ENCODE data around the gene GRIK3.

The GRIK3 gene

GRCh38 chr1:37010011-37010410, 24.3 kb downstream of the GRIK3 start:
- DNase-seq = no peak

GRCh38 chr1:37009521-37009920, 24.8 kb downstream of the GRIK3 start:
- DNase-seq = no peak

DNA sequence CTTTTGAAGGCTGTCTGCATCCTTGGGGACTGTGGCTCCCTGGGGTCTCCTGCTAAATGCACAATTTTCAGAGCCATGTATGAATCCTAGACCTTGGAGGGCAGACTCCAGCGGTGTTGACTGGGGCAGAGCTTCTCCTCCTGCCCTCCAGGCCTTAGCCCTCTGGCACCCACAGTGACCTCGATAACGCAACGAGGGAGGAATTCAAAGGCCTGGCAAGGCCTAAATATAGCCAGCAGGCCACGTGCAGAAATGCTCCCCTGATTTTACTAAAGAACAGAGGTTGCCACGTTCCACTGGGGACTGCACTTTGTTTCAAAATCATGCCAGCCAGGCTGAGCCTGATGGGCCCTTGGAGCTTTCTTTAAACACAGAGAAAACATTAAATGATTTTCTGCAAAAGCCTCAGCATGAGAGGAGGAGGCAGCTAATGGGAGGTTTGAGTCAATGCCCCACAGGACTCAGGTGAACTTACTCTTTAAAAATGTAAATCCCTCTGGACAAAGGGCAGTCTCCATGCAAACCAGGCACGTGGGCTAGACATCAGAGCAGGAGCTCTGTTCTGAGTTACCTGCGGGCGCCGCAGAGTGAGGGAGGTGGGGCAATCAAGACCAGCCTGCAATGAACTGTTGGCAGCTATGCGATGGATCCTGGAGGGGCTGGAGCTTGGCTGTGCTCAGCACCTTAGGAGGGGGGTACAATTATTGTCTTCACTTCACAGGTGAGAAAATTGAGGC, 28.0 kb downstream of the GRIK3 start:
- DNase-seq = no peak

DNA sequence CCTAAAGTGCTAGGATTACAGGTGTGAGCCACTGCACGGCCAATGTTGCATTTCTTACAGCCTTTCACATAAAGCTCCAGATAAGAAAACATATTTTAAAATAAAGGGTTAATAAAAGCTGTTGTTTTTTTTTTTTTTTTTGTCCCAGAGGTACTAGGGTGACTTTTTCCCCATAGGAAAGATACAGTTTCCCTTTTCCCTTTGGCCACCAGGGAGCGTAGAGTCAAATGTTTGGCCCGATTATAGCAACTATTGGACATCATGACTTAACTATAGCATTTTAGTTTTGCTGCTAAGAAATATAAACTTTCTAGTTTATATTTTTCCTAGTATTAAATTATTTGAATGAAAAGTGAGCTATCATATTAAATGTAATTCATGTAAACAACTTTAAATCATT, 31.4 kb downstream of the GRIK3 start:
- DNase-seq = no peak

- DNase-seq = no peak
These were observed 32.6 kb downstream of the GRIK3 start for GRCh38 chr1:37001703-37002102.

DNA sequence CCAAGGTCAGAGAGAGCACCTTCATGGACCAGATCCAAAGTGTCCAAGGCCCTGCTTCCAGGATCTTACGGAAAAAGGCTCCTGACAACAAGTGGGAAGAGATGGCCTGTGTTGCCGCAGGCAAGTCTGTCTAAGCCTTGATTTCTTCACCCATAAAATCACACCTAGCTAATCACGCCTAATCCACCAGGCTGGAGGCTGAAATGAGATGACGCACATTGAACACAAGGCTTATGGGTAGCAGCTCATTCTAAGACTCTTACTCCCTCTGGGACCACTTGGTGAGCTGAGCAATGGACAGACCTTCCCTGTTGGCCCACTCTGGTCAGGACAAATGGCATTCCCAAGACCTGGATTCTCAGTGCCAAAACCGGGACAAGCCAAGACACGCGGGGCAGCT, 38.2 kb downstream of the GRIK3 start:
- no peak for DNase-seq

GRCh38 chr1:36994868-36995267, 39.4 kb downstream of the GRIK3 start:
- DNase-seq = no peak

GRCh38 chr1:36994294-36994693, 40.0 kb downstream of the GRIK3 start:
- DNase-seq = no peak

DNA sequence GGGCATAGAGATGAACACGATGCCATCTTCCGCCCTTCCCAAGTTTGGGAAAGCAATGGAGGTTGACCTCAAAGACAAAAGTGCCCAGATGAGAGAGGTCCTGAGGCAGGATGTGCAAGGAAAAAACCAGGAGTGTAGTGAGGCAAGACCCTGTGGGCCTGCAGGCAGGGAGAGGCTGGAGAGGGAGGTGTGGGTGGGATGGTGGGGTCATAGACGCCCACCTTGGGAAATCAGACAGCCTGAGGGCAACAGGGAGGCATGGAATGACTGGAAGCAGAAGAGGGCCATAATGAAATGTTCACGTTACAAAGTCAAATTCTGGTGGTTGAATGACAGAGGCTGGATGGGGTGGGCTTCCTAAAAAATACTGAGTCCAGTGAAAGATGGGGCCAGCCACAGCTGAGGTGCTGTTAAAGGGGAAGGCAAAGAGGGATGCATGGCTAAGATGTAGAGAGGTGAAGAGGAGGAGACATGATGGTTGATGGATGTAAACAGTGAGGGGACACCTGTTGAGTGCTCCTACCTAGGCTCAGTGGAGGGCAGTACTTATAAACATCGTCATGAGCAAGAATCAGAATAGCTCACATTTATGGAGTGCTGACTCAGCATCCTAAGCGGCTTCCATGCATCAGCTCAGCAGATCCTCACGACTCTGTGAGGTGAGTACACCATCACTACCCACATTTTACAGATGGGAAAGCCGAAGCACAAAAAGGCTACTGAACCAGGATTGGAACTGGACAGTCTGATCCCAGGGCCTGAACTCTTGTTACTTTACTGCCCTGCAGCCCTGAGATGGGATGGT, 42.0 kb downstream of the GRIK3 start:
- DNase-seq = no peak

GRCh38 chr1:36991551-36991950, 42.8 kb downstream of the GRIK3 start:
- DNase-seq = no peak

GRCh38 chr1:36990928-36991327, 43.4 kb downstream of the GRIK3 start:
- DNase-seq = no peak

DNA sequence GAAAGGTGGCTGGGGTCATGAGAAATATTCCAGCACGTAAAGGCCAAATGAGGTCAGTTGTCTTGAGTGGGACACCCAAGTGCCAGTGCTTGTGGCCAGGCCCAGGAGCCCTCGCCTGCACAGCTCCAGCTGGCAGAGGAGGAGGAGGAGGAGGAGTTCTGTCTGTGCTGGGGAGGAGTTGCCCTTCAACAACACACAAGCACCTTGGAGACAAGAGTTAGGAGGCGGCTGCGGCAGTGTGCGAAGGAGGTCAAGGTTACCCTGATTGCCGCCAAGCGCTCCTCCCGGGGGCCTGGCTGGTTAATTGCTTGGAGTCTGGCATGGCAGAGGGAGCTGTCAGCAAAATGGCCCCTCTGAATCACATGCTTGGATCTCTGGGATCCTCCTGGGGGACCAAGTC, 45.1 kb downstream of the GRIK3 start:
- DNase-seq = no peak

- DNase-seq = no peak
These were observed 45.5 kb downstream of the GRIK3 start for GRCh38 chr1:36988741-36989193.

- no peak for DNase-seq
These were observed 46.0 kb downstream of the GRIK3 start for GRCh38 chr1:36988321-36988720.

- DNase-seq = no peak
These were observed 47.0 kb downstream of the GRIK3 start for GRCh38 chr1:36987276-36987675.

DNA sequence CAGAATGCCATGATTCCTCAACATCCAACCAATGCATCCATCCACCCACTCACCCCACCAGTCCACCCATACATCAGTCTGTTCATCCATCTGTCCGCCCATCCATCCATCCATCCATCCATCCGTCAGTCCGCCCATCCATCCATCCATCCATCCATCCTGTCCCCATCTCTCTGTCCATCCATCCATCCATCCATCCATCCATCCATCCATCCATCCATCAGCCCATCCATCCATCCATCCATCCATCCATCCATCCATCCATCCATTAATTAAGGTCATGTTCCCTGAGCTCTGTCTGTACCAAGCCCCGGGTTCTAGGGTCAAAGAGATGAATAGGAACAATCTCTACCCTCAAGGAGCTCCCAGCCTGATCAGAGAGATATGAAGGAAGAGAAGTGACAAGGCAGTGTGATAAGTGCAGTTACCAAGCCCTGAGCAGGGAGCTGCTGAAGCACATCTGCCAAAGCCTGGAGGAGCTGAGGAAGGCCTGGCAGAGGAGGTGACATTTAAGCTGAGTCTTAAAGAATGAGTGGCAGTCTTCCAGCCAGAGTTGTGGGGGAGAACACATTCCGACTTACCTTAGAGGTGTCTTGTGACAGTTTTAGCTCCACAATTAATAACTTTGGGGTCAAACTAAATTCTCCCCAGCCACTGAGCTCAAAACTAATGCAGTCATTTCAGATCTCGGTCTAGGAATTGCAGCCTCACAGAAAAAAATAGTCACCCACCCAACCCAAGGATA, 47.9 kb downstream of the GRIK3 start:
- DNase-seq = no peak

DNA sequence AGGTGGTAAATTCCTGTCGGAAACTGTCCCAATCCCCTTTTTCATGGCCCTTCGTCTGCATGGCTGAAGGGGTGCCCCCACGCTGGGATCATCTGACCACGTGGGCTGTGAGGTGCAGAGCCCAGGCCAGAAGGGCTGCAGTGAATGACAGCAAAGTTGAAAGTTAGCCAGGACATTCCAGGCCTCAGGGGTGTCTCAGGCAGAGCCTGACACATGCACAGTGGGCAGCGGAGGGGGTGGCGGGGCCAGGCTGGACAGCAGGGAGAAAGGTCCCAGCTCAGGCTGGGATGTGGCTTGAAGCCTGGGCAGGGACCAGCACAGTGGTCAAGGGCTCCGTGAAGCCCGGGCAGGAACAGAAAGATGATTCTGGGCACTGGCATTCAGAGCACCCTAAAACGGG, 49.6 kb downstream of the GRIK3 start:
- DNase-seq = no peak

DNA sequence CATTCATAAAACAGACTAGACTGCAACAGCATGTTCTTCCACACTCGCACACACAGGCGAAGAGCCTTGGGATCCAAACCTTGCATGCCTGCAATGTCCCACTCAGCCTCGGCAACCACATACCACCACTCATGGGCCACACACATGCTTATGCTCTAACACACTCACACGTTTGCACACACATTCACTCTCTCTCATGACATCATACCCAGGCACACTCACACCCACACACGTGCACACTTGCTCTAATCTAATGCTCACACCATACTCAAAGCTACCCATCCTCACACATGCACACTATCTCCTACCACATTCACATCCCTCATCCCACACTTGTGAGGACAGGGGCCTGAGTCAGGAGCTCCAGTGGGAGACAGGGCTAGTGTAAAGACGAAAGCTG, 50.3 kb downstream of the GRIK3 start:
- no peak for DNase-seq

GRCh38 chr1:36982709-36983108, 51.6 kb downstream of the GRIK3 start:
- no peak for DNase-seq

DNA sequence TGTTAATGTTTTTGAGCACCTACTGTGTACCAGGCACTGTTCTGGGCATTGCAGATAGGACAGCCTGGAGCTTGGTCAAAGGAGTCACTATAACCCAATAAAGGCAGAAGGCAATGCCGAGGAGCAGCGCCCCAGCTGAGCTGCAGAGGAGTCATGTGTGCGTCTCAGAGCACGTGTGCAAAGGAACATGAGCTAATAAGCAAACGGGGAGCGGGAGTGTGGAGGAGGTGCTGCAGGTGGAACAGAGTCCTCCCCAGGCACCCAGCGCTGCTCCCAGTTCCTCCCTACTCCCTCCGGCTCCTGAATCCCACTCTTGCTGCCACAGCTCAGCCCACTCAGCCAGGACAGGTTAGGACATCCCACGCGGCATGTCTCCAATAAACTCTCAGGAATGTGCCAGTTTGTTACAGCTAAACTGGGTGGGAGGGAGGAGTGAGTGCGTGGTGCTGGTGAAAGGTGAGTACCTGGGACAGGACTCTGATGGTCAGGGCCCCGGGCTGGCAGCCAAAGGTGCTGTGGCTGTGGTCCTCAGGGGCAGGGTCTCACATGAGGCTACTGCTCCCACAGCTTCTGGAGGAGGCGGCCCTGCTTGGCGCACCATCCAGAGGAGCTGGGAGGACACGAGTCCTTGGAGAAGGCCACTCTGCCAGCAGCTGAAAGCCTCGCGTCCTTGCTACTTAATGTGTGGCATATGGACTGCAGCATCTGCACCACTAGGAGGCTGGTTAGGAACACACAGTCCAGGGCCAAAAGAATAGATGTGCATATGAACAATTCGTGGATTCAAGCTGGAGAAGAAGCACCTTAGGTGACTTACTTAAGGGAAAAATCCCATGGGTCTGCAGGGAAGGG, 52.3 kb downstream of the GRIK3 start:
- DNase-seq = no peak

DNA sequence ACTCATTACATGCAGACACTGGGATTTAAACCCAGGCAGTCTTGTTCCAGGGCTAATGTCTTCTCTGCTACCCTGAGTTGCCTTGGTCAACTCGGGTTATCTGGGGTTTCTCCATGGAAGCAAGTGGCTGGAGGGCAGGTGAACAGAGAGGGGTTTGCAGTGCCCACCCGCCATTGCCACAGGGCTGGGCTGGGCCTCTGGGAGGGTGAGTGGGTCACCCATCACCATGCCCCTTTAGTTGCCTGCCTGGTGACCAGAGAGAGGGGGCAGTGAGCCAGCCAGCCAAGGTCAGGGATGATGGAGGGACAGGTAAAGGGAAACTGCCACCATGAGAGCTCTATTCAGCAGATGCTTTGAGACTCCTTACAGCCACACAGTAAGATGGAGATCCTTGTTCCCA, 53.2 kb downstream of the GRIK3 start:
- no peak for DNase-seq

DNA sequence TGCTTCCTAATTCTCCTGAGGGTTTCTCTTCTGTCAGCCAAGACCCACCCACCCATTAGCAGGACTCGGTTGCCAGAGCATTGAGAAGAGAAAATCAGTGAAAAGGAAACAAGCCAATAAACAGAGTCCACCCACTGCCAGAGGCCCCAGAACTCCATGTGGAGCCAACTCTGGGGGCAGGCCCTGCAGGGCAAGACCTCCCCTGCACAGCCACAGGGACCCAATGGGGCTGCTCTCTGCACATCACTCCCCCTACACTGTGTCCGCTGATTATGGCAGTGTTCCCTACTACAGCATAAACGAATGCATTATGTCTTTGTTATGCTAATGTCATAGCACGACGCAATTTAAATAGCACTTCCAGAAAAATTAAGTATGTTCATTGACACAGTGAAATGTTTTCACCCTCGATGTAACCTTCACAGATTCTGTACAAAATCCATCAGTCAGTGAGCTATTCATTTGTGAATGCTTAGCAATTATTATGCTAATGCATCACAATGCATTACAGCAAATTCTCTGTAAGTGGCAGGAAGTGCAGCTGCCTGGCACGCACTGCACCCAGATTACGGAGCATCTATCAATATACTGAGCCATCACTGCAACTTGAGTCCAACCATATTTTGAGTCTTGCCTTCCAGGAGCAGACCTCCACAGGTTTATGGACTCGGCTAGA, 56.4 kb downstream of the GRIK3 start:
- DNase-seq = no peak
